ENCODE data around the gene MCTP1. TPM values are rescaled to one million over a fixed set of nuclear protein-coding genes. Genes with fewer than 3 reads are reported as not detected.
"Not testable (repeated sequence)": the region's sequence is repeated elsewhere in the genome, so short reads cannot be mapped to it uniquely, and the experiment has no call there.

The MCTP1 gene
- total RNA-seq, 2 donors from 2014 or later = 13.4 to 16.1 TPM

GRCh38 chr5:95216136-95216955 is 68.5 kb downstream of the MCTP1 start:
- no peak for ATAC-seq
- DNase-seq = no peak
- intact Hi-C loops (cut with DNase I) = no loop called here

- DNase-seq; intact Hi-C loops (cut with DNase I); ATAC-seq: not testable (repeated sequence)
Observed at GRCh38 chr5:95207811-95208210, 77.1 kb downstream of the MCTP1 start.

GRCh38 chr5:95194856-95195255 is 90.0 kb downstream of the MCTP1 start:
- intact Hi-C loops (cut with DNase I) = no loop called here
- ATAC-seq (no peak), DNase-seq (no peak)

- intact Hi-C loops (cut with DNase I) = no loop called here
- DNase-seq (no peak), ATAC-seq (no peak)
Observed at GRCh38 chr5:95191330-95191729, 93.6 kb downstream of the MCTP1 start.

- ATAC-seq (no peak), DNase-seq (no peak)
- intact Hi-C loops (cut with DNase I) = no loop called here
Observed at GRCh38 chr5:95184924-95185323, 100.0 kb downstream of the MCTP1 start.

- intact Hi-C loops (cut with DNase I) = no loop called here
- no peak for ATAC-seq
- no peak for DNase-seq
Observed at GRCh38 chr5:95181644-95182043, 103.2 kb downstream of the MCTP1 start.

GRCh38 chr5:95178046-95178651 is 106.7 kb downstream of the MCTP1 start:
- ATAC-seq = no peak
- no peak for DNase-seq
- intact Hi-C loops (cut with DNase I) = no loop called here

- intact Hi-C loops (cut with DNase I) = no loop called here
- DNase-seq (no peak), ATAC-seq (no peak)
Observed at GRCh38 chr5:95177456-95177855, 107.4 kb downstream of the MCTP1 start.

GRCh38 chr5:95175106-95175505 is 109.8 kb downstream of the MCTP1 start:
- DNase-seq (no peak), ATAC-seq (no peak)
- intact Hi-C loops (cut with DNase I) = no loop called here

GRCh38 chr5:95172659-95173058 is 112.2 kb downstream of the MCTP1 start:
- DNase-seq (no peak), ATAC-seq (no peak)
- intact Hi-C loops (cut with DNase I) = no loop called here

GRCh38 chr5:95164861-95165260 is 120.0 kb downstream of the MCTP1 start:
- DNase-seq (no peak), ATAC-seq (no peak)
- intact Hi-C loops (cut with DNase I) = no loop called here

- DNase-seq (no peak), ATAC-seq (no peak)
- intact Hi-C loops (cut with DNase I) = no loop called here
Observed at GRCh38 chr5:95163079-95163478, 121.8 kb downstream of the MCTP1 start.

- intact Hi-C loops (cut with DNase I) = no loop called here
- ATAC-seq (no peak), DNase-seq (no peak)
Observed at GRCh38 chr5:95162231-95162992, 122.5 kb downstream of the MCTP1 start.

- ATAC-seq (no peak), DNase-seq (no peak)
- intact Hi-C loops (cut with DNase I) = no loop called here
Observed at GRCh38 chr5:95159603-95160002, 125.3 kb downstream of the MCTP1 start.

- DNase-seq (no peak), ATAC-seq (no peak)
- intact Hi-C loops (cut with DNase I) = no loop called here
Observed at GRCh38 chr5:95155888-95156287, 129.0 kb downstream of the MCTP1 start.

GRCh38 chr5:95153511-95153910 is 131.4 kb downstream of the MCTP1 start:
- ATAC-seq (no peak), DNase-seq (no peak)
- intact Hi-C loops (cut with DNase I) = no loop called here

- DNase-seq = no peak
- intact Hi-C loops (cut with DNase I) = no loop called here
- no peak for ATAC-seq
Observed at GRCh38 chr5:95152535-95152934, 132.4 kb downstream of the MCTP1 start.

- no peak for ATAC-seq
- no peak for DNase-seq
- intact Hi-C loops (cut with DNase I) = no loop called here
Observed at GRCh38 chr5:95152131-95152530, 132.8 kb downstream of the MCTP1 start.

GRCh38 chr5:95151694-95152093 is 133.2 kb downstream of the MCTP1 start:
- DNase-seq (no peak), ATAC-seq (no peak)
- intact Hi-C loops (cut with DNase I) = no loop called here

GRCh38 chr5:95149387-95149786 is 135.5 kb downstream of the MCTP1 start:
- intact Hi-C loops (cut with DNase I) = no loop called here
- no peak for ATAC-seq
- no peak for DNase-seq

Data from left cardiac atrium (tissue), 4 donors.